ENCODE results near the gene SERPINB13. TPM values are rescaled to one million over a fixed set of nuclear protein-coding genes. Genes with fewer than 3 reads are reported as not detected.

The SERPINB13 gene
- total and polyA plus RNA-seq, 8 donors = not detected

- DNase-seq (no peak), ATAC-seq (no peak)
- Histone ChIP-seq H3K27me3 (no peaks in the 10 kb centered on the region), H3K9me3 (no peaks in the 10 kb centered on the region), H3K4me3 (no peak overlapping the region), H3K36me3 (no peaks in the 10 kb centered on the region), H3K27ac (no peak overlapping the region), H3K4me1 (peaks cover 0 to 4% of the 10 kb centered on the region in 2 donors)
- intact Hi-C loops (cut with DNase I) = no loop called here
- no peak for TF ChIP-seq CTCF (IDR thresholded peaks at IDR 0.05)
Observed at GRCh38 chr18:63550068-63550467, 37.1 kb upstream of the SERPINB13 start.

GRCh38 chr18:63551769-63552168 lies 35.4 kb upstream of the SERPINB13 start:
- ATAC-seq = no peak
- H3K9me3 ChIP-seq = no peaks in the 10 kb centered on the region
- no peak overlapping the region for H3K4me3 ChIP-seq
- TF ChIP-seq CTCF (IDR thresholded peaks at IDR 0.05) = no peak
- H3K27ac ChIP-seq = no peak overlapping the region
- H3K36me3 ChIP-seq = no peaks in the 10 kb centered on the region
- DNase-seq = no peak
- intact Hi-C loops (cut with DNase I) = no loop called here
- no peaks in the 10 kb centered on the region for H3K27me3 ChIP-seq
- H3K4me1 ChIP-seq = peaks cover 0 to 4% of the 10 kb centered on the region in 2 donors

- TF ChIP-seq CTCF (IDR thresholded peaks at IDR 0.05) = no peak
- peaks cover 0 to 4% of the 10 kb centered on the region in 2 donors for H3K4me1 ChIP-seq
- no peaks in the 10 kb centered on the region for H3K36me3 ChIP-seq
- no peaks in the 10 kb centered on the region for H3K9me3 ChIP-seq
- H3K27ac ChIP-seq = no peak overlapping the region
- H3K4me3 ChIP-seq = no peak overlapping the region
- no peak for DNase-seq
- ATAC-seq = no peak
- no peaks in the 10 kb centered on the region for H3K27me3 ChIP-seq
- intact Hi-C loops (cut with DNase I) = no loop called here
Observed at GRCh38 chr18:63552581-63552980, 34.6 kb upstream of the SERPINB13 start.

GRCh38 chr18:63553081-63553480 lies 34.1 kb upstream of the SERPINB13 start:
- no peak overlapping the region for H3K4me3 ChIP-seq
- H3K27me3 ChIP-seq = no peaks in the 10 kb centered on the region
- no peaks in the 10 kb centered on the region for H3K36me3 ChIP-seq
- no peaks in the 10 kb centered on the region for H3K9me3 ChIP-seq
- intact Hi-C loops (cut with DNase I) = no loop called here
- ATAC-seq (peak; percentile 97), DNase-seq (peak in 2 of 4 donors; percentile 3 to 35)
- TF ChIP-seq CTCF (IDR thresholded peaks at IDR 0.05) = no peak
- H3K4me1 ChIP-seq = peaks cover 0 to 4% of the 10 kb centered on the region in 2 donors
- H3K27ac ChIP-seq = peak overlapping the region in 1 of 2 donors; percentile 8

GRCh38 chr18:63559567-63560491 lies 27.3 kb upstream of the SERPINB13 start:
- DNase-seq (no peak), ATAC-seq (no peak)
- H3K9me3 ChIP-seq = no peaks in the 10 kb centered on the region
- no peak overlapping the region for H3K4me3 ChIP-seq
- no peaks in the 10 kb centered on the region for H3K36me3 ChIP-seq
- H3K27ac ChIP-seq = no peak overlapping the region
- H3K27me3 ChIP-seq = no peaks in the 10 kb centered on the region
- H3K4me1 ChIP-seq = no peaks in the 10 kb centered on the region
- no peak for TF ChIP-seq CTCF (IDR thresholded peaks at IDR 0.05)
- intact Hi-C loops (cut with DNase I) = no loop called here
